Stimulated activated CD4-positive, alpha-beta T cell treated with anti-CD3 and anti-CD28 coated beads, TNF-alpha, amount 100 ng/mL, for 24 hours (primary cell): ENCODE results near the gene PAX5.

ENCODE experiments used
- DNase-seq, 3 experiments: peaks; one replicate each; pipeline ENCODE4 v3.0.0-alpha.2; 2020; ENCODE audit warnings: low read depth in 3 of 3

PAX5 gene

DNA sequence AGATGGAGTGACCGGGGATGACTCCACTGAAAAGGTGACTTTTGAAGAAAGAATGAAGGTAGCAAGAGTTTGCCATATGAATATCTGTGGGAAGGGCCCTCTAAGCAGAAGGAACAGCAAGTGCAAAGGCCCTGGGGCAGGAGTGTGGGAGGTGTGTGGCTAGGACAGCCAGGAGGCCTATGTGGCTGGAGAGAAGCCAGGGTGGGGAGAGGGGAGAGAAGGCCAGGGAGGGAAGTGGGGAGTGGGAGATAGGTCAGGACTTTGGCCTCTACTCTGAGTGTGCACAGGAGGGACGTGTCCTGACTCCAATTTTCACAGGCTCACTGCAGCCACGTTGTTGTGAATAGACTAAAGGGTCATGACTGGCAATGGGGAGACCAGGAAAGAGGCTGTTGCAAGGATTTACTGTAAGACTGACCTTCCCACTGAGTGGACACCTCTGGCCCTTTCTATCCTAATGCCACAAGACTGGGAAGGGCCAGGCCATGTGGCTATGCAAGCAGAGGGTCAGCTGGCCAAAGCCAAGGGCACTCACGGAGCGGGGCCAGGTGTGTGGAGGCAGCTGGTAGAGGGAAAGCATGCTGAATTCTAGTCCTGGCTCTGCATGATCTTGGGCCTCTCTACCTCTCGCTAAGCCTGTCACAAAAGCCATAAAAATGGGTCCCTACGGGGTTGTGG lies 172.4 kb downstream of the PAX5 start:
- no peak for DNase-seq

DNA sequence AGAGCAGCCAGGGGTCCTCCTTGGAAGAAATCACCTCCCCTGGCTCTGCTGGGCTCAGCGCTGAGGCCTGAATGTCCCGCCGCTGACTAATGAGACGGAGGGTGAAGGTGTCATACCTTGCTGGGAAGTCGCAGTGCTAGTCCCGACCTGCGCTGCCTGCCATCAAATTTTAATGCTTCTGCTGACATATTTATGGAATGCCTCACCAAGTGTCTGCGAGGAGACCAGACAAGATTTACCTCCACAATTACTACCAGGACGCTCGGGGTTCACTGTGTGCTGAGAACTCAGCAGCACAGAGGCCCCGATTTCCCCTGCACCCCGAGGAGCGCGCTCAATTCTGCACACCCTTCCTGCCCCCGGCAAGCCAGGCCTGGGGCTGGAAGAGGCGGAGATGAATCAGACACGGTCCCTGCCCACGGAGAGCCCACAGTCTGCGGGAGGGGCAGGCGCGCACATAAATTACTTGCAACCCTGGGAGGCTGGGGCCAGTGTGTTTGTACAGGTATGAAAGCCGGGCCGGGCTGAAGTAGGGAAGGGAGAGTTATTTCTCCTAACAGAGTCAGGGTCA lies 175.2 kb downstream of the PAX5 start:
- DNase-seq: no peak

DNA sequence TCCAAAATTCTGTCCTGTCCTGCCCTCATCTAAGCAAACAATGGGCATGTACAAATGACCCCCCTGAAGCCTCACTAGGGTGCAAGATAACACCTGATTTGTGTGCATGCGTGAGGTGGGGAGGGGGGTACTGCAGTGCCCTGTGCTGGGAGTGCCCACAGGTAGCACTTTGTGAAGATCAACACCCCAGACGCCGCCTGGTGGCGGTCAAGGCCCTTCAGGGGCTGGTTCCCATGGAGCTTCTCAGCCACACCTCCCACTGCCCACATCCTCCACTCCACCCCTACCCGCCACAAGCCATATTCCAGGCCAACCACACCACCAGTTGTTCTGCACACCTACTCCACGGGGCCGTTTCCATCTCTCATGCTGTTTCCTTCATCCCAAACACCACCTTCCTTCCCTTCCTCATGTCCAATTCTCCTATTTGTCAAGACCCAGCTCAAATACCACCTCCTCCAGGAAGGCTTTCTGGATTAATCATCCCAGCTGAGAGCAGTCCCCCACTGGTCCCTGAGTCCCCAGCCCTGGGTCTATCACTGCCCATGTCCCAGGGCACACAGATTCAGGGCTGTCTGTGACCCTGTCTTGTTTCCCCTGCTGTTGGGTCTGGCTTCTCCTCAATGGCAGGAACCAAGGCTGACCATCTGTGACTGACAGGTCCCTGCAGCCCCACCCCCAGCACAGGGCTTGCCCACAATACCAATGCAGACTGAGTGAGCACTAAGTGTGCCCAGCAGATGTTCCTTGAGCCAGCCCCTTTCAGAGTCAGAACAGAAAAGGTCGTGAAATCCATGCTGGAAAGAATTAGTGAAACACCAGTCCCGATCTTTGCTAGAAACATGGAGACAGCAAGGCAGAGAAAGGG lies 178.4 kb downstream of the PAX5 start:
- peak in 1 of 3 experiments; percentile 31 for DNase-seq

- no peak for DNase-seq
Observed at GRCh38 chr9:36854751-36855150, 179.3 kb downstream of the PAX5 start.

DNA sequence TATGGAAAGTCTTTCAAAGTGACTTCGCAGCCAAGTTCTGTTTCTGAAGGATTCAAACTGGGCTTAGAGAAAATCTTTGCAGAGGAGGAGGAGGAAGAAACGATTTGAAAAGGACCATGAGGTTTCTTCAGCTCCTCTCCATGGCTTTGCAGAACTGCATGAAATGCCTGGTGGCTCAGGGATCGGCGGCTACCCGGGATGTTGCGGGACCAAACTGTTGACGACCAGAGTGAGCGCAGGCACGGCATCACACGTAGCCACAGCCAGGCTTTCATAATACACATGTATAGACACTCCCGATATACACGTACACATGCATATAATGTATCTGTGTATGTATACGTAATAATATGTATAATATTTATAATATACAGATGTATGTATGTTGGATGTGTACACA lies 180.0 kb downstream of the PAX5 start:
- DNase-seq: no peak

DNA sequence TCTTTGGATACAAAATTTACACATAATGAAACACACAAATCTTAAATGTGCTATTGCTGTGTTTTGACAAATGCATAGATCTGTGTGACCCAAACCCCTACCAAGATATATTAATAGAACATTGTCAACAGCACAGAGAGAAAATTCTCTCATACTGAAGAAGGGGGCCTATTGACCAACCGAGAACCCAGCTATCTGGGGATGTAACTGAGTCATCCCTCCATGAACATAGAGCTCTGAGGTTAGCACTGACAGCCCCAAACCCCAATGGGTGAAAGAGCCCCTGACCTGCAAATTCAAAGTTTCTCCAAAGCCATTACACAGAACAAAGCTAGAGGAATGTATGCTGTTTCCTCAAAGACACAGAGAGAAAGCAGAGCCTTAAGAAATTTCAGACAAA lies 180.8 kb downstream of the PAX5 start:
- DNase-seq: no peak

GRCh38 chr9:36849943-36850342 lies 184.1 kb downstream of the PAX5 start:
- DNase-seq: no peak

GRCh38 chr9:36848946-36849345 lies 185.1 kb downstream of the PAX5 start:
- DNase-seq: no peak

DNA sequence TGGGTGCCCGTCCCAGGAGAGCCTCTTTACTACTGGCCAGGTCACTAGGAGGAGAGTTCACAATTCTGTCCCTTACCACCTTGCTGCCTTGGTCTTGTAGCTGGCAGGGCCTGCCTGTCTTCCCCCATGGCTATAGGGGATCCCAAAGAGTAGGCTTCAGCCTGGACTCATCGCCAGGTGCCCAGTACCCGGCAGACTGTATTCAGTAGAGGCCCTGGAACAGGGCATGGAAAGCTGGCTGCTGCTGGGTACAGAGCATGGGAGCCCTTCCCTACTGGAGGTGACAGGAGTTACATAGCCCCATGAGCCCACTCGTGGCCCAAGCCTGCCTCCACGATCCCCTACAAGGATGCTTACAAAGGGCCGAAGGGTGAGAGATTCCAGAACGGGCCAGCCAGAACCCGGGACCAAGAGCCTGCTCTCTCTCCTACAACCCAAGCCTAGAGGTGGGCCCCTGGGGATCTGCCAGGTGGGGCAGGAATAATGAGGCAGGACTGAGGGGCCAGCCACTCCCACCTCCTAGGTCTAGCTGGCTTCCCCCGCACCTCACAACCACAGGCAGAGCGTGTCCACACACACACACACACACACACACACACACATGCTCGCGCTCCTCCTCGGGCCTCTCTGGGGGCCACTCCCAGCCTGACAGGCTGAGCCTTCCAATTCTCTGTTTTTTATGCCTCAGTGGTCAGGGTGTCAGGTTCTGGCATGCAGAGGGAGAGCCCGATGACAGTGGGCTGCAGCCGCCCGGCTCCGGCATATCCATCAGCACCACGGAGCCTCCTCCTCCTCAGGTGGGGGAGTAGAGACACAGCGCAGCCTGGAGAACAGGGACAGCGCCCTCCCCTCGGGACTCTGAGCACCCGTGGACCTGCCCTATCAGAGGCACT lies 186.0 kb downstream of the PAX5 start:
- no peak for DNase-seq

- DNase-seq: no peak
Observed at GRCh38 chr9:36846621-36847020, 187.4 kb downstream of the PAX5 start.

DNA sequence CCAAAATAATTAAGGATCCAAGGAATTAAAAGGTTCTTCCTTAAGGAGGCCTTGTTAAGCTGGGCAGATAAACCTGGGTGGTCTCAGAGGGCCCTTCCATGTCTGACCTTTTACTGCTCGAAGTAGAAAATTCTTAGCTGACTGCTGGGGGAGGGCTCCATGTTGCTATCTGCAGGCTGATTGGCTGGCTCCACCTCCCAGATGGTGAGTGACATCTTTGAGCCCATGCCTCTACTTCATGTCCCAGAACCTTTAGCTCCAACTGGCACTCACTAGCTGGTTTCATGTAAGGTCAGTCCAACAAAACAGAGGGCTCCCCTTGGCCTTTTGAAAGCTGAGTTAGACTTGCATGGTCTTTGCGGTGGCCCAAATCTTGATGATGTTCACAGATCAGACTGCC lies 188.2 kb downstream of the PAX5 start:
- DNase-seq: no peak

- DNase-seq: no peak
Observed at GRCh38 chr9:36844961-36845360, 189.1 kb downstream of the PAX5 start.

DNA sequence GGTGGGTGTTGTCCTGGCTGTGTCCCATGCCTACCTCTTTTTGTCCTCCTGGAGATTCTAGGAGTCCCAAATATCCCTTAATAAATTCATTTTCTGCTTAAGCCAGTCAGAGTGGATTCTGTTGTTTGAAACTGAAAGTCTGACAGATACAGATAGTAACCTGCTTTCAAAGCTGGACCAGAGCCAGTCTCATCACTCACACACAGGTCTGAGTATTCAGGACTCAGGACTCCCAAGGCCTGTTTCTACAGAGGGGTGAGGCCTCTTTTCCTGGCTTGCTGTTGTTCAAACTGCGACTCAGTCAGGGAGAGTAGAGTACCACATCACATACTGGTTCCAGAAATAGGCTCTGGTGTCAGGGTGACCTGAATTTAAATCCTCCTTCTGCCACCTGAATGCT lies 190.1 kb downstream of the PAX5 start:
- no peak for DNase-seq

GRCh38 chr9:36842560-36843530 lies 191.2 kb downstream of the PAX5 start:
- no peak for DNase-seq

GRCh38 chr9:36840898-36841536 lies 193.1 kb downstream of the PAX5 start:
- no peak for DNase-seq

GRCh38 chr9:36839131-36839885 lies 194.8 kb downstream of the PAX5 start:
- DNase-seq: no peak

- DNase-seq: no peak
Observed at GRCh38 chr9:36837431-36838405, 196.3 kb downstream of the PAX5 start.

- no peak for DNase-seq
Observed at GRCh38 chr9:36836486-36836885, 197.6 kb downstream of the PAX5 start.
